ENCODE results near the gene TWIST1.

GRCh38 chr7:19145434-19146115 is 28.1 kb upstream of the TWIST1 start:
- TF ChIP-seq CTCF (IDR thresholded peaks at IDR 0.05; ENCODE audit: insufficient read depth, low read length) (no peak), GABPA (IDR thresholded peaks at IDR 0.05; ENCODE audit: low read depth) (no peak)
